ENCODE results near the gene PI4KA.
"Not testable (repeated sequence)": the region's sequence is repeated elsewhere in the genome, so short reads cannot be mapped to it uniquely, and the experiment has no call there.

GRCh38 chr22:20717213-20717866 lies 141.3 kb downstream of the PI4KA start:
- not testable (repeated sequence) for TF ChIP-seq EZH2 (IDR thresholded peaks at IDR 0.05; ENCODE audit: borderline replicate concordance, insufficient read depth, low read length, poor library complexity, severe bottlenecking); CTCF (IDR thresholded peaks at IDR 0.05; ENCODE audit: poor library complexity, severe bottlenecking); POLR2AphosphoS5 (IDR thresholded peaks at IDR 0.05); MXI1 (conservative IDR thresholded peaks at IDR 0.05; ENCODE audit: poor library complexity, severe bottlenecking); EP300 (conservative IDR thresholded peaks at IDR 0.05; ENCODE audit: poor library complexity, severe bottlenecking); RAD21 (conservative IDR thresholded peaks at IDR 0.05); TAF1 (IDR thresholded peaks at IDR 0.05; ENCODE audit: low read depth); SMC3 (conservative IDR thresholded peaks at IDR 0.05; ENCODE audit: poor library complexity)
